Astrocyte (in vitro differentiated cells and primary cell): ENCODE data around the gene NFATC1. TPM values are rescaled to one million over a fixed set of nuclear protein-coding genes. Genes with fewer than 3 reads are reported as not detected.

Source experiments
- DNase-seq: peaks from one replicate; pipeline ENCODE4 v3.0.0-alpha.2; 2010; ENCODE audit warnings: low read depth
- FAIRE-seq: peaks from 2 replicates; lab custom pipeline; 2011; peaks lifted over from hg19 to GRCh38; lab: Jason Lieb, UNC
- H2AFZ ChIP-seq: 2 replicates; pipeline ENCODE4 v1.6.0; 2012; ENCODE audit warnings: low read depth, low read length, inconsistent platforms
- H3K27ac ChIP-seq: 2 replicates; pipeline ENCODE4 v1.5.1; 2011; ENCODE audit warnings: low read depth, low read length, inconsistent platforms
- H3K27me3 ChIP-seq: 2 replicates; pipeline ENCODE4 v1.6.0; 2011; ENCODE audit warnings: low read length, inconsistent platforms; ENCODE audit not compliant: insufficient read depth
- H3K36me3 ChIP-seq: 2 replicates; pipeline ENCODE4 v1.5.1; 2011; ENCODE audit warnings: low read length, inconsistent platforms; ENCODE audit not compliant: insufficient read depth
- H3K4me1 ChIP-seq: 2 replicates; pipeline ENCODE4 v1.5.1; 2011; ENCODE audit warnings: low read length, inconsistent platforms; ENCODE audit not compliant: insufficient read depth
- H3K4me2 ChIP-seq: 2 replicates; pipeline ENCODE4 v1.6.0; 2012; ENCODE audit warnings: low read length, inconsistent platforms
- H3K4me3 ChIP-seq: 2 replicates; pipeline ENCODE4 v1.5.1; 2011; ENCODE audit warnings: low read depth, mild to moderate bottlenecking, low read length, inconsistent platforms; ENCODE audit not compliant: insufficient read depth
- H3K79me2 ChIP-seq: 2 replicates; pipeline ENCODE4 v1.6.0; 2012; ENCODE audit warnings: mild to moderate bottlenecking, low read length, inconsistent platforms; ENCODE audit not compliant: insufficient read depth
- H3K9ac ChIP-seq: 2 replicates; pipeline ENCODE4 v1.6.0; 2012; ENCODE audit warnings: mild to moderate bottlenecking, low read length, inconsistent platforms
- H3K9me3 ChIP-seq: 2 replicates; pipeline ENCODE4 v1.5.1; 2012; ENCODE audit warnings: low read depth, mild to moderate bottlenecking, low read length, inconsistent platforms; ENCODE audit not compliant: insufficient read depth
- H4K20me1 ChIP-seq: 2 replicates; pipeline ENCODE4 v1.6.0; 2012; ENCODE audit warnings: low read length, inconsistent platforms; ENCODE audit not compliant: insufficient read depth
- H3K27ac Mint-ChIP-seq: one replicate; pipeline ENCODE4 v1.8.0; 2021; ENCODE audit warnings: mild to moderate bottlenecking, mixed read lengths; ENCODE audit not compliant: unreplicated experiment
- H3K27me3 Mint-ChIP-seq: one replicate; pipeline ENCODE4 v1.8.0; 2021; ENCODE audit warnings: low read depth, mixed read lengths; ENCODE audit not compliant: unreplicated experiment
- H3K36me3 Mint-ChIP-seq: one replicate; pipeline ENCODE4 v1.8.0; 2021; ENCODE audit warnings: low read depth, mixed read lengths; ENCODE audit not compliant: unreplicated experiment
- H3K4me1 Mint-ChIP-seq: one replicate; pipeline ENCODE4 v1.8.0; 2021; ENCODE audit warnings: low read depth, mixed read lengths; ENCODE audit not compliant: unreplicated experiment
- H3K4me3 Mint-ChIP-seq: one replicate; pipeline ENCODE4 v1.8.0; 2021; ENCODE audit warnings: mild to moderate bottlenecking, moderate library complexity, mixed read lengths; ENCODE audit not compliant: unreplicated experiment
- H3K9me3 Mint-ChIP-seq: one replicate; pipeline ENCODE4 v1.8.0; 2021; ENCODE audit warnings: mild to moderate bottlenecking, mixed read lengths; ENCODE audit not compliant: unreplicated experiment
- EZH2 ChIP-seq: IDR thresholded peaks from 2 replicates; pipeline ENCODE4 v1.6.1; 2012; ENCODE audit warnings: mild to moderate bottlenecking, low read length, inconsistent platforms; ENCODE audit not compliant: insufficient read depth
- total RNA-seq: library from RNA; stranded (reverse); gene quantifications from 2 replicates; pipeline ENCODE4 v1.2.1, GENCODE V29; 2021
- TF ChIP-seq, protein P1 (sequence below): IDR thresholded peaks from 2 replicates; pipeline ENCODE4 v1.5.1; 2011; ENCODE audit warnings: low read depth, mild to moderate bottlenecking, inconsistent platforms, low read length, moderate library complexity; ENCODE audit not compliant: insufficient read depth

The NFATC1 gene
- total RNA-seq, 1 donor from 2014 or later = 11.0 TPM

DNA sequence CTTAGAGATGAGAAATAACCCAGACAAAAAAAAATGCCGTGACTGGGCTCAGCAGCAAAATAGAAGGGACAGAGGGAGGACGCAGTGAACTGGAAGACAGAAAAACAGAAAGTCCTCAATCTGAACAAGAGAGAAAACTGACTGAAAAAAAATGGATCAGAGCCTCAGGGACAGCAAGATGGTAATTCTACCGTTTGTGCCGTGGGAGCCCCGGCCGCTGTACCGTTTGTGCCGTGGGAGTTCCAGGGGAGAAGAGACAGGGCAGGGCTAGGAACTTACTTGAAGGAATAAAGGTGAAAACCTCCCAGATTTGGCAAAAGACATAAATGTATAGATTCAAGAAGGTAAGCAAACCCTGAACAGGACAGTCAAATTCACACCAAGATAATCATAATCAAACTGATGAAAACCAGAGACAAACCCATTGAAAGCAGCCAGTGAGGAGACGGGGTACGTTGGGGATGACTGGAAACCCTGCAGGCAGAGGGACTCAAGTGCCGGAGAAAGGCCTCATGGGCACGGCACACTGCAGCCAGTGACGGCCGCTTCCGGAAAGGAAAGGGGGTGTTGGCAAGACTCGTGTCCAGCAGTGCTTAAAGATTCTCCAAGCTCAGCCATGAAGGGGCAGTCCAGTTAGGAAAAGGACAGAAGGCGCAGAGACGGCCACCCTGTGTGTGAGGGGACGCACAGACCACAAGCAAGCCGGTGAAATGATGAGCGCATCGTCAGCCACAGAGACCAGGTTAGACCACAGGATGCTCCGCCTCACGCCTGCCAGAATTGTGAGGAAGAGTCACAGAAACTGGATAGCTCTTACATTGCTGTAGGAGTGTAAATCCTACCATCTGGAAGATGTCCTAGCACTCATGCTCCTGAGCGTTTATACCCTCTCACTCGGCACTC, 40.0 kb upstream of the NFATC1 start:
- H3K4me2 ChIP-seq = no peak overlapping the region
- H3K4me1 ChIP-seq = no peaks in the 10 kb centered on the region
- no peak overlapping the region for H3K4me3 ChIP-seq
- DNase-seq = no peak
- Mint-ChIP-seq H3K4me1 (no peaks in the 10 kb centered on the region), H3K36me3 (peaks cover 4% of the 10 kb centered on the region), H3K4me3 (no peak overlapping the region), H3K27ac (no peak overlapping the region), H3K9me3 (no peaks in the 10 kb centered on the region), H3K27me3 (no peaks in the 10 kb centered on the region)
- H4K20me1 ChIP-seq = no peaks in the 10 kb centered on the region
- peaks cover 3% of the 10 kb centered on the region for H3K36me3 ChIP-seq
- H2AFZ ChIP-seq = no peak overlapping the region
- H3K9ac ChIP-seq = no peak overlapping the region
- no peak for TF ChIP-seq EZH2
- TF ChIP-seq, protein P1, sequence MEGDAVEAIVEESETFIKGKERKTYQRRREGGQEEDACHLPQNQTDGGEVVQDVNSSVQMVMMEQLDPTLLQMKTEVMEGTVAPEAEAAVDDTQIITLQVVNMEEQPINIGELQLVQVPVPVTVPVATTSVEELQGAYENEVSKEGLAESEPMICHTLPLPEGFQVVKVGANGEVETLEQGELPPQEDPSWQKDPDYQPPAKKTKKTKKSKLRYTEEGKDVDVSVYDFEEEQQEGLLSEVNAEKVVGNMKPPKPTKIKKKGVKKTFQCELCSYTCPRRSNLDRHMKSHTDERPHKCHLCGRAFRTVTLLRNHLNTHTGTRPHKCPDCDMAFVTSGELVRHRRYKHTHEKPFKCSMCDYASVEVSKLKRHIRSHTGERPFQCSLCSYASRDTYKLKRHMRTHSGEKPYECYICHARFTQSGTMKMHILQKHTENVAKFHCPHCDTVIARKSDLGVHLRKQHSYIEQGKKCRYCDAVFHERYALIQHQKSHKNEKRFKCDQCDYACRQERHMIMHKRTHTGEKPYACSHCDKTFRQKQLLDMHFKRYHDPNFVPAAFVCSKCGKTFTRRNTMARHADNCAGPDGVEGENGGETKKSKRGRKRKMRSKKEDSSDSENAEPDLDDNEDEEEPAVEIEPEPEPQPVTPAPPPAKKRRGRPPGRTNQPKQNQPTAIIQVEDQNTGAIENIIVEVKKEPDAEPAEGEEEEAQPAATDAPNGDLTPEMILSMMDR = no peak
- H3K79me2 ChIP-seq = no peaks in the 10 kb centered on the region
- H3K27ac ChIP-seq = no peak overlapping the region
- no peak for FAIRE-seq
- H3K9me3 ChIP-seq = no peaks in the 10 kb centered on the region
- no peaks in the 10 kb centered on the region for H3K27me3 ChIP-seq

- Histone ChIP-seq H3K27ac (no peak overlapping the region), H3K9me3 (no peaks in the 10 kb centered on the region), H3K79me2 (no peaks in the 10 kb centered on the region), H3K4me3 (no peak overlapping the region), H3K36me3 (peaks cover 3% of the 10 kb centered on the region), H3K4me2 (no peak overlapping the region), H3K9ac (no peak overlapping the region), H4K20me1 (no peaks in the 10 kb centered on the region), H2AFZ (no peak overlapping the region), H3K27me3 (no peaks in the 10 kb centered on the region), H3K4me1 (peaks cover under 1% of the 10 kb centered on the region)
- H3K27ac Mint-ChIP-seq = no peak overlapping the region
- no peak for FAIRE-seq
- DNase-seq = no peak
- H3K9me3 Mint-ChIP-seq = no peaks in the 10 kb centered on the region
- peaks cover 2% of the 10 kb centered on the region for H3K4me1 Mint-ChIP-seq
- no peaks in the 10 kb centered on the region for H3K27me3 Mint-ChIP-seq
- H3K36me3 Mint-ChIP-seq = peaks cover 4% of the 10 kb centered on the region
- H3K4me3 Mint-ChIP-seq = no peak overlapping the region
- TF ChIP-seq, protein P1 = no peak
- no peak for TF ChIP-seq EZH2
Observed at GRCh38 chr18:79356435-79356834, 39.3 kb upstream of the NFATC1 start.

DNA sequence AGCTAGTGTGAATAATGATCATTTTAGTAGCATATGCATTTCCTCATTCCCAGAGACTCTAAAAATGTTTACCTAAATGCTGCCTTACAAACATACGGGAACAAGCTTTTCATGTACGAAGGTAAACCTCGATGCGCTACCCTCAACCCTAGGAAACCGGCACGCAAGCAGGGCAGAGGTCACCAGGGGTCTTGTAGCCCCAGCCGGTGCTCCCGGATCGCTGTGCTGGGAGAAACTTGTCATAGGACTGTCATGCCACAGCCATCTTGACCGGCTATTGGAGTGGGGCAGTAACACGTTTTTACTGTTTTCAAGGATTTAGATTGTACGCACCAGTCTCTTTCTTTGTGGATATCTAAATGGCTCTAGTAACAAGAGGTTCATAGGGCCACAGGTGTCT, 34.8 kb upstream of the NFATC1 start:
- no peaks in the 10 kb centered on the region for H3K79me2 ChIP-seq
- peak overlapping the region; percentile 75 for H3K27ac ChIP-seq
- peaks cover 3% of the 10 kb centered on the region for H3K36me3 ChIP-seq
- H3K4me3 ChIP-seq = no peak overlapping the region
- no peak for TF ChIP-seq EZH2
- TF ChIP-seq, protein P1 = no peak
- H3K4me1 ChIP-seq = peaks cover 19% of the 10 kb centered on the region
- Mint-ChIP-seq H3K4me3 (no peak overlapping the region), H3K4me1 (peaks cover 16% of the 10 kb centered on the region), H3K27me3 (no peaks in the 10 kb centered on the region), H3K36me3 (peaks cover 5% of the 10 kb centered on the region), H3K9me3 (peaks cover 5% of the 10 kb centered on the region), H3K27ac (no peak overlapping the region)
- DNase-seq (no peak), FAIRE-seq (no peak)
- H3K27me3 ChIP-seq = no peaks in the 10 kb centered on the region
- H3K4me2 ChIP-seq = peak overlapping the region; percentile 75
- H2AFZ ChIP-seq = no peak overlapping the region
- no peaks in the 10 kb centered on the region for H4K20me1 ChIP-seq
- no peaks in the 10 kb centered on the region for H3K9me3 ChIP-seq
- H3K9ac ChIP-seq = no peak overlapping the region
